ENCODE results near the gene PSD4. TPM values are rescaled to one million over a fixed set of nuclear protein-coding genes. Genes with fewer than 3 reads are reported as not detected.
A peak's percentile ranks its signal among the peaks of the same experiment; 100 is the strongest.

Gene PSD4
- total and polyA plus RNA-seq, 2 of the 8 experiments (the other 6 are each of a cell fraction or from before 2014, with no cell fraction given) = 0.53 to 1.2 TPM

GRCh38 chr2:113141451-113141850 is 32.3 kb upstream of the PSD4 start:
- Histone ChIP-seq H4K8ac (ENCODE audit: extremely low read depth, insufficient read depth, low read length) (no peak overlapping the region), H3K27me3 (replicated peaks in 1 of 4; ENCODE audit: control insufficient read depth in 3 of 4, extremely low read depth in 1 of 4, insufficient read depth in 3 of 4, low read length in 3 of 4) (no peaks in the 10 kb centered on the region), H3K4me2 (ENCODE audit: insufficient read depth in 1 of 2, low read depth in 2 of 2, low read length in 2 of 2) (no peak overlapping the region), H3K4ac (replicated peaks; ENCODE audit: insufficient read length, low read depth, low read length) (no peak overlapping the region), H2BK12ac (ENCODE audit: low read depth, low read length) (no peak overlapping the region), H3K23me2 (ENCODE audit: low read depth, low read length) (no peaks in the 10 kb centered on the region), H3K9me3 (ENCODE audit: insufficient read depth in 2 of 2, low read depth in 1 of 2, low read length in 1 of 2) (no peaks in the 10 kb centered on the region), H2AFZ (ENCODE audit: low read length) (peak overlapping the region; percentile 8; the same call in 1 of the 2 replicates), H3K79me1 (ENCODE audit: low read depth, low read length) (no peaks in the 10 kb centered on the region), H3K23ac (ENCODE audit: insufficient read length) (no peak overlapping the region), H2BK120ac (replicated peaks; ENCODE audit: low read depth, low read length) (no peak overlapping the region), H3K27ac (ENCODE audit: low read depth, low read length) (no peak overlapping the region), H2BK5ac (ENCODE audit: low read depth, low read length) (no peak overlapping the region), H3K56ac (replicated peaks; ENCODE audit: insufficient read length, low read depth, low read length) (no peak overlapping the region), H2BK15ac (ENCODE audit: low read length) (no peak overlapping the region), H3K79me2 (ENCODE audit: control insufficient read depth in 1 of 2, insufficient read depth in 2 of 2, low read length in 2 of 2) (no peaks in the 10 kb centered on the region), H4K5ac (ENCODE audit: insufficient read length, low read depth, low read length) (no peak overlapping the region), H4K20me1 (replicated peaks in 1 of 2; ENCODE audit: control insufficient read depth in 1 of 2, insufficient read depth in 2 of 2, low read length in 2 of 2) (no peaks in the 10 kb centered on the region), H3K4me1 (replicated peaks in 1 of 4; ENCODE audit: control insufficient read depth in 3 of 4, insufficient read depth in 4 of 4, low read length in 3 of 4) (no peaks in the 10 kb centered on the region), H4K91ac (replicated peaks; ENCODE audit: insufficient read length, low read length) (no peak overlapping the region), H3K18ac (ENCODE audit: extremely low read depth, low read length) (no peak overlapping the region), H3K14ac (ENCODE audit: insufficient read length) (no peak overlapping the region), H2AK5ac (ENCODE audit: low read depth, low read length) (no peak overlapping the region), H3K36me3 (ENCODE audit: control insufficient read depth in 2 of 4, insufficient read depth in 4 of 4, low read length in 3 of 4) (no peaks in the 10 kb centered on the region), H2BK20ac (ENCODE audit: low read length) (no peak overlapping the region), H3K4me3 (ENCODE audit: extremely low read depth in 1 of 4, insufficient read depth in 2 of 4, low read depth in 3 of 4, low read length in 4 of 4) (no peak overlapping the region), H3K9ac (replicated peaks in 1 of 4; ENCODE audit: extremely low read depth in 1 of 4, low read depth in 3 of 4, low read length in 3 of 4) (no peak overlapping the region)
- POLR2A ChIA-PET (ENCODE audit: partially characterized antibody) = interaction anchor here (1.3 kb wide), 1 partner anchor 57 kb away, joined by 3 read pairs; no protein-coding TSS in a partner anchor
- FAIRE-seq = no peak
- DNase-seq (ENCODE audit: low read depth in 1 of 2, low spot score in 2 of 2) = no peak
- WGBS, 2 experiments (ENCODE audit: extremely low coverage in 1 of 2, insufficient coverage in 1 of 2, insufficient read length in 1 of 2, insufficient replicate concordance in 2 of 2, low coverage in 1 of 2, low lambda C conversion rate in 2 of 2, missing lambda C conversion rate in 1 of 2) = 88% methylated on average over 6 of the region's 6 CpGs; no CpG with 5 or more reads in 1 of the 2 experiments
- CTCF ChIA-PET (ENCODE audit: partially characterized antibody) = interaction anchor here (0.9 to 12.3 kb wide), 14 partner anchors 7 to 116 kb away, joined by 3 to 253 read pairs (median 28); partner anchors contain the start of gene PSD4
- TF ChIP-seq SRF (IDR thresholded peaks at IDR 0.05; ENCODE audit: low read depth, low read length) (no peak), POU5F1 (IDR thresholded peaks at IDR 0.05; ENCODE audit: low read depth, low read length) (no peak), NRF1 (IDR thresholded peaks at IDR 0.05; ENCODE audit: low read depth, low read length) (no peak), JUND (IDR thresholded peaks at IDR 0.05; ENCODE audit: low read length) (no peak), RNF2 (IDR thresholded peaks at IDR 0.05; ENCODE audit: borderline replicate concordance, low read depth, low read length, missing control alignments, poor library complexity, severe bottlenecking) (no peak), TCF12 (IDR thresholded peaks at IDR 0.05; ENCODE audit: low read depth, low read length) (no peak), BRCA1 (IDR thresholded peaks at IDR 0.05; ENCODE audit: low read depth, low read length) (no peak), SP4 (IDR thresholded peaks at IDR 0.05; ENCODE audit: low read length) (no peak), PHF8 (conservative IDR thresholded peaks at IDR 0.05; ENCODE audit: low read depth, low read length) (no peak), ZNF274 (IDR thresholded peaks at IDR 0.05; ENCODE audit: borderline replicate concordance, extremely low read depth, low read length) (no peak), JUN (IDR thresholded peaks at IDR 0.05; ENCODE audit: low read depth, low read length) (no peak), RFX5 (IDR thresholded peaks at IDR 0.05; ENCODE audit: borderline replicate concordance, low read depth, low read length) (no peak)
- TF ChIP-seq, protein P1, sequence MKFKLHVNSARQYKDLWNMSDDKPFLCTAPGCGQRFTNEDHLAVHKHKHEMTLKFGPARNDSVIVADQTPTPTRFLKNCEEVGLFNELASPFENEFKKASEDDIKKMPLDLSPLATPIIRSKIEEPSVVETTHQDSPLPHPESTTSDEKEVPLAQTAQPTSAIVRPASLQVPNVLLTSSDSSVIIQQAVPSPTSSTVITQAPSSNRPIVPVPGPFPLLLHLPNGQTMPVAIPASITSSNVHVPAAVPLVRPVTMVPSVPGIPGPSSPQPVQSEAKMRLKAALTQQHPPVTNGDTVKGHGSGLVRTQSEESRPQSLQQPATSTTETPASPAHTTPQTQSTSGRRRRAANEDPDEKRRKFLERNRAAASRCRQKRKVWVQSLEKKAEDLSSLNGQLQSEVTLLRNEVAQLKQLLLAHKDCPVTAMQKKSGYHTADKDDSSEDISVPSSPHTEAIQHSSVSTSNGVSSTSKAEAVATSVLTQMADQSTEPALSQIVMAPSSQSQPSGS (IDR thresholded peaks at IDR 0.05; ENCODE audit: low read length) = no peak
